Choroid plexus epithelial cell (primary cell): ENCODE results near the gene LIMA1.

ENCODE experiments used
- DNase-seq: peaks from one replicate; pipeline ENCODE4 v3.0.0-alpha.2; 2010; ENCODE audit warnings: low read depth
- H3K4me3 ChIP-seq: 2 replicates; pipeline ENCODE4 v1.5.1; 2011; ENCODE audit warnings: low read depth, mild to moderate bottlenecking, control low read depth, low read length, moderate library complexity
- CTCF ChIP-seq: conservative IDR thresholded peaks from 2 replicates; pipeline ENCODE4 v1.5.1; 2011; ENCODE audit warnings: low read depth, mild to moderate bottlenecking, control low read depth, inconsistent platforms, low read length, moderate library complexity

LIMA1 gene

GRCh38 chr12:50195832-50196231 is 87.5 kb downstream of the LIMA1 start:
- no peak for TF ChIP-seq CTCF
- DNase-seq, result no peak
- H3K4me3 ChIP-seq, result no peak overlapping the region

- DNase-seq, result peak; percentile 80
- TF ChIP-seq CTCF, result no peak
- no peak overlapping the region for H3K4me3 ChIP-seq
Measured at GRCh38 chr12:50192908-50193307, 90.4 kb downstream of the LIMA1 start.

GRCh38 chr12:50192236-50192635 is 91.1 kb downstream of the LIMA1 start:
- no peak overlapping the region for H3K4me3 ChIP-seq
- TF ChIP-seq CTCF, result no peak
- DNase-seq, result no peak

- no peak overlapping the region for H3K4me3 ChIP-seq
- DNase-seq, result no peak
- no peak for TF ChIP-seq CTCF
Measured at GRCh38 chr12:50190859-50191258, 92.5 kb downstream of the LIMA1 start.

GRCh38 chr12:50188875-50189575 is 94.3 kb downstream of the LIMA1 start:
- H3K4me3 ChIP-seq, result no peak overlapping the region
- TF ChIP-seq CTCF, result no peak
- DNase-seq, result peak; percentile 35

GRCh38 chr12:50188241-50188781 is 95.0 kb downstream of the LIMA1 start:
- no peak for TF ChIP-seq CTCF
- H3K4me3 ChIP-seq, result no peak overlapping the region
- DNase-seq, result peak; percentile 88
